Activated CD8-positive, alpha-beta memory T cell treated with anti-CD3 and anti-CD28 coated beads, Interleukin-2, amount 50 U/mL, for 1 hour (primary cell): Measurements from ENCODE around the gene MYO6.

Source experiments
- DNase-seq: peaks from one replicate; pipeline ENCODE4 v3.0.0-alpha.2; 2020; ENCODE audit errors: extremely low read depth

Gene MYO6

DNA sequence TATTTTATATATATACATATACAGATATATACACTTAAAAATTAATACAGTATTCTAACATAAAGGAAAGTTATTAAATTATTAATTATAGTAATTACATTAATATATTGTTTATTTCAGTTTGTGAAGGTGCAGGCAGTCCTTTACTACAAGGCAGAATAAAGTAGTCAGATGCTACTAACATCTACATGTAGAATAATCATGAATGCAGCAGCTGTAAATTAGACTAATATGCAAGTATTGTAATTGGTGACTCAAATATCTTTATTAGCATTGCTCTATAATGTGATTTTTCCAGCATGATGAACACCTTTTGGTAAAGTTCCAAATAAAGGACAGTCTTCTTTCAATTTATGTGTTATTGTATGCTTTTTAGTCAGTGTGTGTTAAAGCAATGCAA lies 17.3 kb downstream of the MYO6 start:
- no peak for DNase-seq

DNA sequence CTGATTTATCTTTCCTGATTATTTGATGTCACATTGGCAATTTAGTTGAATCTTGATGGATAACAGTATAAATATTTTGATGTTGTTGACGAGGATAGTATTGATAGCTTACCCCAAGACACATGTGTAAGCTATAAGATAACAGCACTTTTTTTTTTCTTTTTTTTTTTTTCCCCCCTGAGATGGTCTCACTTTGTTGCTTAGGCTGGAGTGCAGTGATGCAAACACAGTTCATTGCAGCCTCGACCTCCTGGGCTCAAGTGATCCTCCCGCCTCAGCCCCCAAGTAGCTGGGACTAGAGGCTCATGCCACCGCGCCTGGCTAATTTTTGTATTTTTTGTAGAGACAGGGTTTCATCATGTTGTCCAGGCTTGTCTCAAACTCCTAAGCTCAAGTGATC lies 21.8 kb downstream of the MYO6 start:
- no peak for DNase-seq

DNA sequence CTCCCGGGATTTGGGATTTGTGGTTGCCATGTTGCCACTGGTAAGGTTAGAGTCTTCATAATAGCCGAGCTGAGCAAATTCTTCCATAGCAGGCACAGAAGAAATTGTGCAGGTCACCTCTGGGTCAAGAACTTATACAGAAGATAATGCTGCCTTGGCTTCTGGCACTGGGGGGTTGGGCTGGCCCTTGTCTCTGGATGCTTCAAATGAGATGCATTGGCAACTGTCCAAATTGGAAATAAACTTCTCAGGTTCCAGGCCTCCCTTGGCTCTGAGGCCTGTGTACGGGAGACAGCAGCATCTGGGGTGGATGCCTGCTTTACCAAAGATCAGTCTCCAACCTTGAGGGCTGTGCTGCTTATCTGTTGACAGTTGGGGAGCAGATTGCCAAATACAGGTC lies 26.2 kb downstream of the MYO6 start:
- no peak for DNase-seq

DNA sequence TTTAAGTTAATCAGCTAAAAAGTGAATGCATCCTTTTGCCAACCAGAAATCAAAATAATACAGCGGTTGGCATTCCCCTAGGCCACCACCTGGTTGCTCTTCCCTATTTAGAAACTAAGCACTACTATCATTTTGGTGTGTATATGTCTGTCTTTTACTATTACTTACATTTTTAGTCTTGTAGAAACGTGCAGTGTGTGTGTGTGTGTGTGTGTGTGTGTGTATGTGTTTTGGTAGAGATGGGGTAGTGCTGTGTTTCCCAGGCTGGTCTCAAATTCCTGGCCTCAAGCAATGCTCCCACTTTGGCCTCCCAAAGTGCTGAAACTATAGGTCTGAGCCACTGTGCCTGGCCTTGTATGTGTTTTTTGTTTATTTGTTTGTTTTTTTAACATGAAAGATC lies 27.4 kb downstream of the MYO6 start:
- DNase-seq = no peak

DNA sequence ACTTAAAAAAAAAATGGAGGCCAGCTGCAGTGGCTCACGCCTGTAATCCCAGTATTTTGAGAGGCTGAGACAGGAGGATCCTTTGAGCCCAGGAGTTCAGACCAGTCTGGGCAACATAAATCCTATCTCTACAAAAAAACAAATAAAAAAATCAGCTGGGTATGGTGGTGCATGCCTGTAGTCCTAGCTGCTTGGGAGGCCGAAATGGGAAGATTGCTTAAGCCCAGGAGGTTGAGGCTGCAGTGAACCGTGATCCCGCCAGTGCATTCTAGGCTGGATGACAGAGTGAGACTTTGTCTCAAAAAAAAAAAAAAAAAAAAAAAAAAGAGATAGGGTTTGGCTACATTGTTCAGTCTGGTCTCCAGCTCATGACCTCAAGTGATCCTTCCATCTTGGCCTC lies 29.7 kb downstream of the MYO6 start:
- DNase-seq = no peak

DNA sequence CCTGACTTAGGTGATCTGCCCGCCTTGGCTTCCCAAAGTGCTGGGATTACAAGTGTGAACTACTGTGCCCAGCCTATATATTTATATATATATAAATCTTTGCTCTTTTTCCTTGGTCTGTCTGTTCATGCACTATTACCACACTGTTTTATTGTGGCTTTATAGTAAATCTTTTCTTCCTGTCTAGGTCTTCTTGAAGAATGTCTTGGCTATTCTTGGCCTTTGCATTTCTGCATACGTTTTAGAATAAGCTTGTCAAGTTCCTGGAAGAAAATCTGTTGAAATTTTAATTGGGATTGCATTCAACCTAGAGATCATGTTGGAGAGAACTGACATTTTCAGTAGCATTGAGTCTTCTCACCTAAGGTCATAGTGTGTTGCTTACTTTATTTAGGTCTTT lies 37.1 kb downstream of the MYO6 start:
- DNase-seq = no peak

DNA sequence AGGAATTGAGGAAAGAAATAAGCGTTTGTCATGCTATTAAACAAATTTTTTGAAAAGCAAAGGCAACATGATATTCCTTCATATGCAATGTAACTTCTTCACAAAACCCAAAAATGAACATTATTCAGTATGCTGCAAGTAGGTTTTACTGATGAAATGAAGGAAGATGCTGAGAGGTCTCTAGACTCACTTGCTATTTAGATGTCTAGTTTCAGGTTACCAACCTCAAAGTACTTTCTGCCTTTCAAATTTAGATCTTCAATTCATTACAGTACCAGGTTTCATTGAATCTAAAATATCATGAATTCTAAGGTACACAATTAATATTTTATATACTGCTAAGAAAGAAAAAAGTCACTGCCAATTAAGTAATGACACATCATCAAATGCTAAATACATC lies 39.9 kb downstream of the MYO6 start:
- DNase-seq = no peak

DNA sequence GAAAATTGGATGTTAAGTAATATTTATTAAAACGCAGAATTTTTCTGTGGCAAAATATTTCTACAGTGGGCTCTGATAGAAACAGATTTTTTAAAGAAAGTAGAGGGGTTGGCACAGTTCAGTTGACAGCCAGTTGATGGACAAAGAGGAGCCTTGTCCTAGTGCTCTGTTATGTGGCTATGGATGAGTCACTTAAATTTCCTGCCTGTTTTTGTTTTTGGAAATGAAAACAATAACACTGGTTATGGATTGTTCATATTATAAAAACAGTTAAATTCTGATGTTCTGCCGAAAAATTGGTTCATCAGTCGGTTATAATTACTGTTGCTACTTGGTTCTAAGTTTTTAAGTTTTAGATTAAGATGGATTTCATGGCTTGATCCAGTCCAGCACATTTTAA lies 42.8 kb downstream of the MYO6 start:
- no peak for DNase-seq

DNA sequence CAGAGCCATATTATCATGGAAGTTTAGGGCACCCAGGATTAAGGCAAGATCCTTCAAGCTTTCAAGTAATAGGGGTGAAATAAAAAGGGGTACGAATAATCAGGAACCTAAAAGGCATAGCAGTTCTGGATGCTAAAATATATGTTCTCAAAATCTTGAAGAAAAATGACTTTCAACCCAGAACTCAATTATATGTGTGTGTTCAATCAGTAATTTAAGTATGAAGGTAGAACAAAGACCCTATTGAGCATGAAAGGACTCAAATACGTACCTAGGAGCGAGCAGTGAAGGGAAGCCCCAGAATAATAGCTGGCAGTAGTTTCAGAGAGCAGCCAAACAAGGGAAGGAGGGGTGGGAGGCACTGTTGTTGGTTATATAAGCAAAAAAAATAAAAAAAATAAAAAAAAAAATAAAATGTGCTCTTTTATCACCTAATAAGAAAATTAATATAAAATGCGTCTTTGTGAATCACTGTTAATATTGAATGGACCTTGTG lies 45.4 kb downstream of the MYO6 start:
- no peak for DNase-seq

DNA sequence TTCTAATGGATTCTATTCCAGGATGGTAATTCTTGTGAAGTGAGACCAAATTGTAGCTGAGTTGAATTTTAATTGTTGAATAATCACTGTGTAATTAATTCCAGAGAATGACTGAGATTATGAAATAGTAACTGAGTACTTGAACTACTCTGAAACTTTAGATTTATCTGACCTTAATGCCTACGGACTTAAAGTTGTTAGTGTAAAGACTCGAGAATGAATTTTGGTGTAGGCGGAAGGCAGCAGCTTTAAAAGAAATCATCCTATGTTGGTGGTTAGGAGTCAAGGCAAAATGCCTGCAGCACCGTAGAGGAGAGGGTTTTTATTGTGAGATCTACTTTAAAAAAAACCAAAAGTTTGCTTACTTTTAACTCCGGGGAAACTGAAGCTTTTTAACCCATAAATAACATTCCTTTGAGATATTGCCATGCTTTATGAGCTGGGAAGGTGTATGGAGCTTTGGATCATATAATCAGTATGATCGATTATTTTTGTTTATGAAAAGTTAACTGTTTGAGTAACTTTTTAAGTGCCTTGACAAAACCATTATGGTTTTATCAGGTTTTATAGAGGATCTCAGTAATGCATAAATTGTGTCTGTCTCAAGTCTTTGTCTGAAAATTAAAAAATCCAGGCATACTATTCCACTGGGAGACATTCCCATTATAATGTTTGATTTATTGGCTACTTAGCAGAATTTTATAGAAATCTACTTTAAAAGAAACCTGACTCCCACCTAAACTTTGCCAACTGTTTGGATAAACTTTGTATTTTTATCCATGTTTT lies 46.1 kb downstream of the MYO6 start:
- no peak for DNase-seq

DNA sequence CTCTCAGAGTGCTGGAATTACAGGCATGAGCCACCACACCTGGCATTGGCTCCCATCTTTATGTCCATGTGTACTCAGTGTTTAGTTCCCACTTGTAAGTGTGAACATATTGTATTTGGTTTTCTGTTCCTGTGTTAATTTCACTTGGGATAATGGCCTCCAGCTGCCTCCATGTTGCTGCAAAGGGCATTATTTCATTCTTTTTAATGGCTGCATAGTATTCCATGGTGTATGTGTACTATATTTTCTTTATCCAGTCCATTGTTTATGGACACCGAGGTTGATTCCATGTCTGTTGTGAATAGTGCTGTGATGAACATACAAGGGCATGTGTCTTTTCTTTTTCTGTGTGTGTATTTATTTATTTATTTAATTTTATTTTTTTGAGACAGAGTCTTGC lies 47.7 kb downstream of the MYO6 start:
- no peak for DNase-seq

DNA sequence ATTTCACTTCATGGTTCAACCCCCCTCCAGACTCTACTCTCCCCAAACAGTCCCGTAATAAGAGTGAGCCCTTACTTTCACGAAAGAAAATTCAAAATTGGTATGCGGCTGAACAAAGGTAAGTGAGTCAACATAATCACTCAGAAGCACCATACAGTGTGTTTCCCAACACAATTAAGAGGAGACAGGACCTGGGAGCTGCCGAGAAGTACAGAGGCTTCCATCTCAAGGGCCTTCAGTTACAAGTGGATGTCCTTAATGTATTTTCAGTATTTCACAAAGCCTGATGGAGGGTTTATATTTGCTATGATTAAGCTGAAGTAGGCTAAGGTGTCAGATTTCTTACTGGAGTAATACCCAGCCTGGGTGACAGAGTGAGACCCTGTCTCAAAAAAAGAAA lies 51.1 kb downstream of the MYO6 start:
- no peak for DNase-seq

DNA sequence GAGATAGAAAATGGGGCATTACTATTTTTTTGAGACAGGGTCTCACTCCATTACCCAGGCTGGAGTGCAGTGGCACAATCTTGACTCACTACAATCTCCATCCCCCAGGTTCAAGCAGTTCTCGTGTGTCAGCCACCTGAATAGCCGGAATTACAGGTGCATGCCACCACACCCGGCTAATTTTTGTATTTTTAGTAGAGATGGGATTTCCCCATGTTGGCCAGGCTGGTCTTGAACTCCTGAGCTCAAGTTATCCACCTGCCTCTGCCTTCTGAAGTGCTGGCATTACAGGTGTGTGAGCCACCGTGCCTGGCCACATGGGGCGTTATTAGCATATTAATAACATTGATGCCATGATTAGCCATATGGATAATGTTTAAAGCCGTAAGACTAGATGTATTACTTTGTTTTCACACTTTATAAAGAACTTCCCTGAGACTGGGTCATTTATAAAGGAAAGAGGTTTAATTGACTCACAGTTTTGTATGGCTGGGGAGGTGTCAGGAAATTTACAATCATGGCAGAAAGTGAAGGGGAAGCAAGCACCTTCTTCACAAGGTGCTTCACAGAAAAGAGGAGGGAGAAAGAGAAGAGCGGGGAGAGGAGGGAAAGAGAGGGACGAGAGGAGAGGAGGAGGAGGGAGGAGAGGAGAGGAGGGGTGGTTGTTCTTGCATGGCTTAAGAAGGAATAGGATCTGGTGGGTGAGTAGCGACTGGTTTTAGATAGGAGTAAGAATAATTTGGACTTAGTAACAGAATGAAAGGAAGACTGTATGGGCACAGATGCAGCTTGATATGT lies 51.9 kb downstream of the MYO6 start:
- DNase-seq = no peak

DNA sequence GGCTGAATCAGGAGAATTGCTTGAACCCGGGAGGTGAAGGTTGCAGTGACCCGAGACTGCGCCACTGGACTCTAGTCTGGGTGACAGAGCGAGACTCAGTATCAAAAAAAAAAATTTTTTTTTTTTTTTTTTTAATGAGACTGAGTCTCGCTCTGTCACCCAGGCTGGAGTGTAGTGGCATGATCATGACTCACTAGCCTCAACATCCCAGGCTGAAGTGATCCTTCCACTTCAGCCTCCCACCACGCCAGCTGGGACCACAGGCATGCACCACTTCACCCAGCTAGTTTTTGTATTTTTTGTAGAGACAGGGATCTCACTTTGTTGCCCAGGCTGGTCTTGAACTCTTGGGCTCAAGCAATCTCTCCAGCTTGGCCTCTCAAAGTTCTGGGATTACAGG lies 53.3 kb downstream of the MYO6 start:
- DNase-seq = no peak

DNA sequence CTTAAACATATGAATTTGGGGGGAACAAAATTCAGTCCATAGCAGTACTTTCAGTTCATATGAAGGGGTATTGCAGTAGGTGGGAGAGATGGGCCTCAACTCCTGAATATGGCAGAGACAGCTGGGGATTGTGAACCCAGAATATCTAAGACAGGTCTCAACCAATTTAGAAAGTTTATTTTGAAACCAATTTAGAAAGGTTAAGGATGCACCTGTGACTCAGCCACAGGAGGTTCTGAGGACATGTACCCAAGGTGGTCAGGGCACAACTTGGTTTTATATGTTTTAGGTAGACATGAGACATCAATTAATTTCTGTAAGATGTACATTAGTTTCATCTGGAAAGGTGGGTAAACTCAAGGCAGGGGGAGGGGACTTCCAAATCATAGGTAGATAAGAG lies 59.5 kb downstream of the MYO6 start:
- no peak for DNase-seq

DNA sequence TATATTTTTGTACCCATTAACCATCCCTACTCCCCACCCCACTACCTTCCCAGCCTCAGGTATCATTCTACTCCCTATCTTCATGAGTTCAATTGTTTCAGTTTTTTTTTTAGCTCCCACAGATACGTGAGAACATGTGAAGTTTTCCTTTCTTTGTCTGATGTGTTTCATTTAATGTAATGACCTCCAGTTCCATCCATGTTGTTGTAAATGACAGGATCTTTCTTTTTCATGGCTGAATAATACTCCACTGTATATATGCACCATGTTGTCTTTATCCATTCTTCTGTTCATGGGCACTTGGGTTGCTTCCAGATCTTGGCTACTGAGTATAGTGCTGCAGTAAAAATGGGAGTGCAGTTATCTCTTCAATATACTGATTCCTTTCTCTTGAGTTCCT lies 63.5 kb downstream of the MYO6 start:
- no peak for DNase-seq

DNA sequence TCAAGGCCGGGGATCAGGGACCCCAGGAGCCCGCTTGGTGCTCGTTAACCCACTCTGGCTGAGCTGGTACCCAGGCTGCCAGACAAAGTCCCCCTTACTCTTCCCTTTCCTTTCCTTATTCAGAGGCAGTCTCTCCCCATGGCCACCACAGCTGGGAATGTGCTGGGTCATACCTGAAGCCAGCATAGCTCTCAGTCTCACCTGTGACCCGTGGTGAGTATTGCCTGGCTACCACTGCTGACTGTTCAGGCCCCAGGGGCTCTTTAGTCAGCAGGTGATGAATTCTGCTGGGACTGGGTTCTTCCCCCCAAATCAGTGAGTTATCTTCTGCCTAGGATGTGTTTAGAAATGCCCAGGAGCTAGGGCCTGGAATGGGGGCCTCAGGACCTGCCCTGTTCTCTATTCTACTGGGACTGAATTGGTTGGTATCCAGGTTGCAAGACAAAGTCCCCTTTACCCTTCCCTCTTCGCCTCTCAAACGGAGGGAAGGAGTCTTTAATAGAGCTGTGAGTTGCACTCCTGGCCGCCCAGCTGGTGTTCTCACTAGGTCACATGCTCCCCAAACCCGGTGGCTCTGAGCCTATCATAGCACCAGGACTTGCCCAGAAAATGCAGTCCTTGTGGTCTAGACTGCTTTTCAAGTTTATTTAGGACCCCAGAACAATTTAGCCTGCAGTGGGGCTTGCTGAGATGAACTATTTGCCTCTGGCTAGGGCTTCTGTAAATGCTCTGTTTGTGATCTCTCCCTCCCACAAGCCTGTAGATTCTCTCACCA lies 64.6 kb downstream of the MYO6 start:
- DNase-seq = no peak

DNA sequence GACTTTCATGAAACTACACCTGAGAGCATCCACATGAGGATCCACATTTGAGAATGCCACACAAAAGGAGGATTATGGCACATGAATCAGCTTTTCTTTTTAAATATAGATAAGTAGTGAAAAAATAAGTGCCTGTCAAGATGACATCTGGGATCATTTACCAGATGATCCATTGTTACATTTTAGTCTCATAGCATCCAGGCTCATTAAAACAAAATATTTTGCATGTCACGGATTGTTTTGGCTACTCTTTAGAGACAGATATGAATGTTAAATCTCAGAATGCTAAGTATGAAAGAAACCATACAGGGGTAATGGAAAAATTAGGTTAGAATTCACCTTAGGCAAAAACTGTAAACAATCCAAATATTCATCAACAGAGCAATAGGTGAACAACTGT lies 66.7 kb downstream of the MYO6 start:
- no peak for DNase-seq

DNA sequence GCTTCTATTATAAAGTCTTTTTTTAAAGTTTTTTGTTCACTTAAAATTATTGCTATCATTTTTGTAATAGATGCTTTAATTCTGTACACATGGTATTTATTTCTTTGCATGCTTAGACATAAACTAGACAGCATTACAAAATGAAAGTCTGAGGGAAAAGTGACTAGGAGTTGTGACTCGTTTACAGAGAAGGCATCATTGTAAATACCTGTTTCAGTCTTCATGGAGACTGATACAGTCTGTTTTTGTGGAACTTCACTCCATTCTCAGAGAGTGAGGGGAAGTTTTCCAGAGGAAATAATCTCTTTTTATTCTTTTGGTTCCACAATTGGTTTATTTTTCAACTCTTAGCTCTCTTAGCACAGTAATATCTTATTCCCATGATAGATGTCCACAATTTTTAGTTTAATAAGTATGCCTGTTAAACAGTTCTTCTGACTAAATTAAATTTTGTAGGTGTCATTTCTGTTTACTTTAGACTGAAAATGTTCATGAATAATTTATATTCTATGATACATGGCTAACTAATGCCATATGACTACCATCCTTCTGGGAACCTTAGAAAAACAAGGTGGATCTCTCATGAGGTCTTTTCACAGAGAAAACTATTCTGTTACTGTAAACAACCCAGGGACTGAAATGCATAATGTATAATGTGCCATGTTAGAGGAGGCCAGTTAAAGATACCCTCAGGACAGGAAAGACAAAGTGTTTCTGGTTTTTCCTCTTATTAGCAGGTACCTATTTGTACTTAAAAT lies 69.2 kb downstream of the MYO6 start:
- no peak for DNase-seq

DNA sequence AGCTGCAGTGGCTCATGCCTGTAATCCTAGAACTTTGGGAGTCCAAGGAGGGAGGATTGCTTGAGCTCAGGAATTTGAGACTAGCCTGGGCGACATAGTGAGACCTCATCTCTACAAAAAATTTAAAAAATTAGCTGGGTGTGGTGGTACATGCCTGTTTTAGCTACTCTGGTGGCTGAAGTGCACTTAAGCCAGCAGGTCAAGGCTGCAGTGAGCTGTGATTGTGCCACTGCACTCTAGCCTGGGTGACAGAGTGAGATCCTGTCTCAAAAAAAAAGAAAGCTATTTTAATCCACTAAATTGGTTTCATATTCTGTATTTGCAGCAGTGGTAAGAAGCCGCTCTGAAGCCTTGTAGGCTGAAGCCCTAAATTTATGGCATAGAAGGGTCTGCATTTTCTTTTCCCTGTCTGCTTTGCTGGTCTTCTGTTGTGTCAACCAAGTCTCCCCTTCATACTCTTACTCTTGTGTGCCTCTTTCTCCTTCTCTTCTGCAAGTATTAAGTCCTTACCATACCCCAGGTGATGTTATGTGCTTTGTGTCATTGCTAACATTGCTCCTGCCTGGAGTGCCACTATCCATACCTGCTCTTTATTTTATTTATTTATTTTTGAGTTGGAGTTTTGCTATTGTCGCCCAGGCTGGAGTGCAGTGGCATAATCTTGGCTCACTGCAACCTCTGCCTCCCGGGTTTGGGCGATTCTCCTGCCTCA lies 70.9 kb downstream of the MYO6 start:
- DNase-seq = no peak

DNA sequence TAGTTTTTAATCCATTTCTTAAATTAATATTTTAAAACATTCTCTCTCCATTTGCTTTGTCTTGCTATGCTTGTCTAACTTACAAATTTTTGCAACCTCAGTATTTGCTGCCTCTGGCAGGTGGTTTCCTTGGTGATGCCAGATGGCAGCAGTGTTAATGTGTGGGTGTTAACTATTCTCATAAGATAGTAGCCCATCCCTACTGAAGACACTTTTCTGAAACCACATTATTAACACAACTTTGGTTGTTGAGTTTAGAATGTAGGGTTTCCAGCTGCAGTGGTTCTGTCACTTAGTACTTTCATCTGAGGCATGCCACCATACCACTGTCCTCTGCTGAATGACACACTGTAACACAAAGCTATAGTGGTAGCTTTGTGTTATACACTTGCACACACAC lies 75.1 kb downstream of the MYO6 start:
- no peak for DNase-seq
